ENCODE data around the gene DRD5.

DNA sequence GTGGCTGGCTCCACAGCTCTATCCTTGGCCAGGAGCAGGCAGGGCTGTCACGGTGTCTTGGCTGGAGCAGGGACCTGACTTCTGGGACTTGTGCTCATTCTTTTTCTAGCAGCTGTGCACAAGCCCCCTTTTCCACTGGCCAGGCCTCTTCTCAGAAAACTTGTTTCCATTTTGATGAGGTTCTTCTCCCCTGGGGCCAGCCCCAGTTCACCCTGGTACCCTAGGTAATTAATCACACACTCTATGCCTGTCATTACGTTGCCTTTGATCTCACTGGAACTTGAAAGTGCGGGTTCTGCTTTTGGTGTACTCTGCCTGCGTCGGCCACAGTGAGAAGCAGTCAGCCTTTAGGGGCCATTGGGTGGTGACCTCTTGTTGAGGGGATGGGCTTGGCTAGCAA, 26.6 kb downstream of the DRD5 start:
- TF ChIP-seq POLR2AphosphoS5 (IDR thresholded peaks at IDR 0.05) (no peak), POLR2A (IDR thresholded peaks at IDR 0.05) (no peak)

Measured in gastroesophageal sphincter (tissue), 2 donors.